OCI-M1 (cell line): ENCODE data around the gene MYO1C.
A peak's percentile ranks its signal among the peaks of the same experiment; 100 is the strongest.

ENCODE experiments used
- DNase-seq: peaks from one replicate; lab custom pipeline; 2025; lab: John Stamatoyannopoulos, UW

MYO1C gene

DNA sequence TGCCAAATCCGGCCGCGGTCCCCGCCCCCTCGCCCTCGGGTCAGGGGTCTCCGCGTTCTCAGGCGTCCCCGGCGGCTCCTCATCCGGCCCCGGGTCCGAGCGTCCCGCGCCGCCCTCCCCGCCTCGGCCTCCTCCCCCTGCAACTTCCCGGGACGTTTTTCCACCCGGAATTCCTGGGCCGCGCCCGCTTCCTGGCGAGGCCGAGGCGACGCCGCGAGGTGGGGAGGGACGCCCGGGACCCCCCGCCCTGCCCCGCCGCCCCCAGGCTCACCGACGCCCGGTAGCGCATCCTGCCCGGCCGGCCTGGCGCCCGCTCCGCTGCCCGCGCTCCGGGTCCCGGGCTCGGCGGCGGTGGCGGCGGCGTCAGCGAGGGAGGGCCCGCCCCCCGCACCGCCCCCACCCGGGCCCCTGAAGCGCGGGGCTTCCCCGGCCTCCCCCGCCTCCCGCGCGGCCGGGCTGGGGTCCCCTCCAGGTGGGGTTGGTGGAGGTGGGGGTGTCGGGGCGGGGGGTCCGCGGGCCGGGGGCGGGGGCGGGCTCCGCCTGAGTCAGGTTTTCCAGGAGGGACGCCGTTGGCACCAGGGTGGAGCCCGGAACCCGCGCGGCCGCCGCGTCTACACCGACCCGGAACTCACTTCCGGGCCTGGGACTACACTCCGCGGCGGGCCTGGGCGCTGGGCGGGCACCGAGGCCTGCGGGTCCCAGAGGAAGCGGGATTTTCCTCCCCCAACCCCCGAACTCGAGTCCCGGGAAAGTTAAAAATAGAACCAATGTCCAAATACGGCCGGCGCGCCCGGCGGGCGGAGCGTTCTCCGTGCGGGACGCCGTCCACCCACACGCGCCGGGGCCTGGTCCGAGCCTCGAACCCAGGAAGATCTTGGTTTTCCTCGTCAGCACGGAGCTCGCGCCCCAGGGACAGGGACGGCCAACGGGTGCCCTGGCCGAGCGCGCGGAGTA, 6.8 kb downstream of the MYO1C start:
- DNase-seq, result peak; percentile 23

DNA sequence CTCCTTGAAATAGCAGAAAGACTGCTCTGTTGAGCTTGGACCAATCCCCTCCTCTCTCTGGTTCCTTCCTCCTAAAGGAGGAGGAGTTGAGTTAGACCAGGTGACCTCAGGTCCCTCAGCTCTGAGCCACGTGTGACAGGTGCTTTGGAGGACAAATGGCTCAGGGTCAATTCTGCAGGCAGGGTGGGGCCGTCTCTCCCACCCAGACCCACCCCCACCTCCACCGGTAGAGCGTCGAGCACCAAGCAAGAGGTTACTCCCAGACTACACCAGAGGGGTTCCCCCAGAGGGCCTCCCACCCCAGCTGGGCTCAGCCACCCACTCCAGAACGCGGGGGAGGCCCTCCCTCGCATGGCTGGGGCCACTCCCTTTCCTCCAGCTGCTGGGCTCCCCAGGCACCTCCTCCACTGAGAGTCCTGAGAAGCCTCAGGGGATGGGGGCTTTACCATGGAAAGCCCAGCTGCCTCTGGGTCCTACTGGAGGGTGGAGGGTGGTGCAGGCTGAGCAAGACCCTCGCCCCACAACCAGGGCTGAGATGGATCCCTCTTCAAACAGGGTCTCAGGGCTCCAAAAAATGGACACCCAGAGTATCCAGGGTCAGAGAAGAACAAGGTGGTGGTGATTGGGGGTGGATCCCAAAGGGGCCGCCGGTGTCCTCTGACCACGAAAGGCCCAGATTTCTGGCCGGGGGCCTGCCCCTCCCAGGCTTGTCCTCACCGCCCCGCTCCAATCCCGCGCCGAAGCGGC, 7.6 kb downstream of the MYO1C start:
- DNase-seq, result peak; percentile 38

DNA sequence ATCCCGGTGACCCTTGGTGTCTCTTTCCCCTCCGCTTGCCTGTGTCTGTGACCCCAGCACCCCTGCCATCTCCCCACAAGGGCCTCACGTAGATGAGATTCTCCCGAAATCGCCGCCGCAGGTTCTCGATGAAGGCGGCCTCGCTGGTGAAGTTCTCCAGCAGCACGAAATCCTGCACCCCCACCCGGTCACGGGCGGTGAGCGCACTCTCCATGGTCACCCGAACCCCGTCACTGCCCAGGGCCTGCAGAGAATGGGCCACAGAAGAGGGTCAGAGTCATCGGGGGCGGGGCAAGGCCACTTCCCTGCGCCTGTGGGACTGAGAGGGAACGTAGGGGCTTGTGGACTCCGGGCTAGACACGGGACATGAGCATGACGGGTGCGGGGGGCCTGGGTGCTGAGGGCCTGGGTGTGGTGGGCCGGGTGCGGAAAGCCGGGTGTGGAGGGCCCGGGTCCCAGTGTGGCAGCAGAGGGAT, 8.4 kb downstream of the MYO1C start:
- no peak for DNase-seq

DNA sequence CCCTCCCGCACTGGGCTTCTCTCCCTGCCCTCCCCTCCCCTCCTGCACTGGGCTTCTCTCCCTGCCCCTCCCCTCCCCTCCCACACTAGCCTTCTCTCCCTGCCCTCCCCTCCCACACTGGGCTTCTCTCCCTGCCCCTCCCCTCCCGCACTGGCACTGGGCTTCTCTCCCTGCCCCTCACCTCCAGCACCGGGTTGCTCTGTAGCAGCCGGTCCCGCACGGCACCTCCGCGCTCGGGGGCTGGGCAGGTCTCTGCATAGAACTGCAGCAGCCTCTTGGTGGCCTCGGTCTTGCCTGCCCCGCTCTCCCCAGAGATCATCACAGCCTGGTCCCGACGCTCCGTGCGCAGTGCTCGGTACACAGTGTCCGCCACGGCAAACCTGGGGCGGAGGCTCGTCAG, 9.8 kb downstream of the MYO1C start:
- no peak for DNase-seq

DNA sequence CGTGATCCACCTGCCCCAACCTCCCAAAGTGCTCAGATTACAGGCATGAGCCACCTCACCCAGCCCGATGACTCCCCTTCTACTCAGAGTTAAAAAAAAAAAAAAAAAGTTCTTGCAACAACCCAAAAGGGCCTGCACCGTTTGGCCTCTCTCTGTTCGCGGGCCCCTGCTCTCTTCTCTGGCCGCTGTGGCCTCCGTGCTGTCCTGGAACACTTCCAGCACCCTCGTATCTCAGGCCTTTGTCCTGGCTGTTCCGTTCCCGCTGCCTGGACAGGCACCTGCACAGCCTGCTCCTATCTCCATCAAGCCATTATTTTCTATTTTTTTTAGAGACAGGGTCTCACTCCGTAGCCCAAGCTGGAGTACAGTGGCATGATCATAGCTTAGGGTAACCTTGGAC, 10.8 kb downstream of the MYO1C start:
- no peak for DNase-seq

DNA sequence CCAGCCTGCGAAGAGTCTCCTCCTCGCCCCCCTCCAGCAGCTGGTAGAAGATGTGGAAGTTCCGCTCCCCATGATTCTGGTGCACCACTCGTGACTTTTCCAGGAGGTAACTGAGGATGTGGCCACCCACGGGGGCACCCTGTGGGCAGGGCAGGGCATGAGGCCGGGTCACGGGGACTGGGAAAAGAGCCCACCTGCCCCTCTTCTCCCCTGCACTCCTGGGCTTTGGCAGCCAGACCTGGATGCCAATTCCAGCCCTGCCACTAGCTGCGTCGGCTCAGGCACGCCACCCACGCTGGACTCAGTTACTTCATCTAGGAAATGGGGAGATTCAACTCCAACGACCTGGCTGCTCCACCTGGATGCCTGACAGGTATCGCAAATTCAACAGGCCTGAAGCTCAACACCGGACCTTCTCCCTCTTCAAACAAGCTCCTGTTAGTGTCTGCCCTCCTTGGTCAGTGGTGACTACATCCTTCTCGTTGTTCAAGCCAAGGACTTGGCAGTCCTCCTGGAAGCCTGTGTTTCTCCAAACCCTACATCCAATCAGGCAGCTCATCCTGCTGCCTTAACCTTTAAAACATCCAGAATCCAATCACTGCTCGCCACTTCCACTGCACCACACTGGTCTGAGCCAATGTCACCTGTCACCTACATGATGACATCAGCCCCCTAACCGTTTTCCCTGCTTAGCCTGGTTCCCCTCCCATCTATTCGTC, 11.6 kb downstream of the MYO1C start:
- no peak for DNase-seq

DNA sequence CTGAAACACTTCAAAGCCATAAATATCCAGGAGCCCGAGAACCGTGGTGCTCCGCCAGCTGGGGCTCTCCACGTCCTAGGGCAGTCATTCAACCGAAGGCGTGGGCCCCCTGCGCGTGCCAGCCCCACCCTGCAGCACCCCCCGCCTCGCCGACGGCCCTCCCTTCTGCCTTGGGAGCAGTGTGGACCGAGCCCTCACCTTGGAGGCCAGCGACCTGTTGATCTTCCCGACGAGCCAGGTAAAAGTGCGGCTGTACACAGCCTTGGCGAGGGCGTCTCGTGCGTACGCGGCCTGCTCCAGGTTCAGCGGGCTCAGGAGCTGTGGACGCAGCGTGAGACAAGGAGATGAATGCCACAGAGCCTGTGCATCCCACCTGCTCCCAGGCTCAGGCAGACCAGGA, 14.1 kb downstream of the MYO1C start:
- DNase-seq, result no peak

DNA sequence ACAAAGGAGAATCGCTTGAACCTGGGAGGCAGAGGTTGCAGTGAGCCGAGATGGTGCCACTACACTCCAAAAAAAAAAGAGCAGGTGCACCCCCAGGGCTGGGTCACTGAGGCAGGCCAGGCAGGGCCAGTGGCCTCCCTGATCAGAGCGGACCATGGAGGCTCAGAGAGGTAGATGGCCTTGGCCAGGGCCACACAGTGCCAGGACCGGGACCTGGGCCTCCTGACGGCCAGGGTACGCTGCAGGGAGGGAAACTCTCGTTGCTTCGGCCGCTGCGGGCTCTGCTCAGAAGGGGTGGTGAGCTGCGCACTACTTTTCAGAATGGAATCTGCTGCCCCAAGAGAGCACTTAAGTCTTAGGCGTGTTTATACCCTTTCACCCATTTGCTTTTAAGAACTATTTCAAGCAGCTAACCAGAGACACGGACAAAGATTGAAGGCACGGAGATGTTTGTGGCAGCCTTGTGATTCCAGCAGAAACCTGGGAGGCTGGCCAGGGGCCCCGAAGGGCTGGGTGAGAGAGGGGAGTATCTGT, 17.1 kb downstream of the MYO1C start:
- no peak for DNase-seq

DNA sequence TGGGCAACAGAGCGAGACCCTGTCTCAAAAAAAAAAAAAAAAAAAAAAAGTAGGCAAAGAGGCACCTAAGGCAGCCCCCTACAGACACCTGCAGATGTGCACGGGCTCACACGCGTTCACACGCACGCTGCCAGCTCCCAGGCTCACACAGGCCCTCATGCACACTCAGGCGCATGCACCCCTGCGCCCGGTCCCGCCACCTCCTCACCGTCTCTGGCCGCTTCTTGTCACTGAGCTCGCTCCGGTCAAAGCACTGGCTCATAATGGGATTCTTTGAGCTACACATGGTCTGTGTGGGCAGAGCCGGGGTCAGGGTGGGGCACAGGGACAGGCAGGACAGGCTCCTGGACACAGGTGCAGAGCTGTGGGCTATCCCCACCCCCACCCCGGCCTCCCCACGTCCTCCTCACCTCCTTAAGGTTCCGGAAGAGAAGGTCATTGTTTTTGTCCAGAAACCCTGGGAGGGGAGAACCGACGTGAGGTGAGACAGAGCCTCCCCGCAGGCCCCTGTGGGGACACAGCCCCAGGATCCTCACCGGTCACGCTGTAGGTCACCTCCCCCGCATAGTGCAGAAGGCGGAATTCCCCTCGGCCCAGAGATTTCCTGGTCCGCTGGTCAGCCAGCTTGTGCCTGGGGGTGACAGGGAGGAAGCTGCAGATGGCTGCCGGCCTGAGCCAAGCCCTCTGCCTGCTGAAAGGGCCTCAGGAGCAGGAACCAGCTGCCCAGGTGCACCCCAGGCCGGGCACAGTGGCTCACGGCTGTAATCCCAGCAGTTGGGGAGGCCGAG, 17.9 kb downstream of the MYO1C start:
- no peak for DNase-seq

DNA sequence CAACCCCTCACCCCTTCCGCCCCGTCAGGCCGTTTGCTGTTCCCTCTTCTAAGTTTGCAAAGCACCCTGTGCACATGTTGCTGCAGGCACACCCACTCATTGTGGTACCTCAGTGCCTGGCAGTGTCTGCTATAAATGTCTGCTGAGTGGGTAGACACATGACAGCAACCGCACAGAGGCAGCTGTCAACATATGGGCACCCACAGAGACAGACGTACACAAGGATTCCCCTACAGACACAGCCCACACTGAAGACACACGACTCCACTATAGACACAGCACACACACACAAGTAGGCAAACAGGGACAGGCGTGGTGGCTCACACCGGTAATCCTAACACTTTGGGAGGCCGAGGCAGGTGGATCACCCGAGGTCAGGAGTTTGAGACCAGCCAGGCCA, 18.6 kb downstream of the MYO1C start:
- no peak for DNase-seq

DNA sequence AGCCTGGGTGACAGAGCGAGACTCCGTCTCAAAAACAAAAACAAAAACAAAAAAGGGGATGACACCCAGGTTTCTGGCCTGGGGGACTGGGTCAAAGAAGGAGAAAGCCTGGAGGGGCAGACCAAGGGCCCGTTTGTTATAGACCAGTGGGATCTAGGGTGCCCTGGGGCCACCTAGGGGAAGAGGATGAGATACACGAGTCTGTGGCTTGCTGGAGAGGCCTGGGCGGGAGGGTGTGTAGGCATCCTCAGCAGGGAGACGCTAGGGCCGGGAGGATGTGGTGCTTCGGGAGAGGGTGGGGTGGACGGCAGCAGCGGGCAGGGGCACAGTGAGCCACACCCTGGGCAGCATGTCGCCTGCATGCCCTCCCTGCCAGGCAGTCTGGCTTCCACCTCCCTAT, 19.3 kb downstream of the MYO1C start:
- DNase-seq, result peak; percentile 2

DNA sequence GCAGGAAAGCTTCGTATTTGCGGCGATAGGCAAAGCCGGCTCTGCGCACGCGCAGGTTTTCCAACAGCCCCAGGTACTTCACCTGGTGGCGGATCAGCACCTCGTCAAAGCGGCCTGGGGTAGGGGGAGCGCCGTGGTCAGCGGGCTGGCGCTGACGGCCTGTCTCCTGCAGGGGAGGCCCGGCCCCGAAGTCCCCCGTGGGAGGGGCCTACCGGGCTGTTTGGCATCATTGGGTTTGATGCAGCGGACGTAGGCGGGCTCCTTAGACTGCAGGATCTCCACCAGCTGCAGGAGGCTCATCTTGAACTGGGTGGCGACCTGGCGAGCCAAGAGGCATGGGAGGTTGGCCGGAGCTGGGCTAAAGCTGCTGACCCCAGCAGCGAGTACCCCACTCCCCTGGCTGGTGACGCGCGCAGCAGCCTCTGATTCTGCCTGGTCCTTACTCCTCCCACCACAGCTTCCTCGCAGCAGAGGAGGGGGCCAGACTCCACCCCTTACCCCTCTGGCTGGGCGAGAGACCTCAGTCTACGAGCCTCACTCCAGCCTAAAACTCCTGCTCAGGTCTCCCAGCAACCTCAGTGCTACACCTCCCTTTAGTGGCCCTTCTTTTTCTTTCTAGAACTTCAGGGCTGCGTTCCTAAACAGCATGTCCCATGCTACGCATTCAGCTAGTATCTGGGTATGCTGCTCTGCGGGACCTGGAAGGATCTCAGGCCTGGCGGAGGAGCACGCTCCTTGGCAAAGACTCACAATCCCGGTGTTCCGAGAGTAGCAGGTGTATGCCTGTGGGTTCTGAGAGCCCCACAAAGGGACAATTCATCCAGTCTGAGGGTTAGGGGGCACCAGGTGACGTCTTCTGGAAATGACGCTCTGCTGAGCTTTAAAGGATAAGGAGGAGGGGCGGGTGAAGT, 20.3 kb downstream of the MYO1C start:
- no peak for DNase-seq

DNA sequence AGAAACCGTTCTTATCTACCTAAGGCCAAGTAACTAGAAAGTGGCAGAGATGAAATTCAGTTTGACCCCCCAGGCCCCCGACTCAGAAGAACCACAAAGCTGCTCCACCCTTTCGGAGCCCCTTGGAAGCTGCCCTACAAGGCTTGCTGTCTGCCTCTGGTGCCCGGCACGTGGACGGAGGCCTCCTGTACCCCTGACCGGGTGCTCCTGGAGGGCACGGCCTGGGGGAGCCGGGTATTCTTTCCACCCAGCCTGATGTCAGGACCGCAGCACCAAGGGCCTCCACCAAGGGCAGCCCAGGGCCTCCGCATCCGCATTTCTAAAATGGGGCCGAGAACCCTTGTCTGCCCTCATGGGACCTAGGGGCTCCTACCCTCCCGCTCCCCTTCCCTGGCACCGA, 21.0 kb downstream of the MYO1C start:
- no peak for DNase-seq

DNA sequence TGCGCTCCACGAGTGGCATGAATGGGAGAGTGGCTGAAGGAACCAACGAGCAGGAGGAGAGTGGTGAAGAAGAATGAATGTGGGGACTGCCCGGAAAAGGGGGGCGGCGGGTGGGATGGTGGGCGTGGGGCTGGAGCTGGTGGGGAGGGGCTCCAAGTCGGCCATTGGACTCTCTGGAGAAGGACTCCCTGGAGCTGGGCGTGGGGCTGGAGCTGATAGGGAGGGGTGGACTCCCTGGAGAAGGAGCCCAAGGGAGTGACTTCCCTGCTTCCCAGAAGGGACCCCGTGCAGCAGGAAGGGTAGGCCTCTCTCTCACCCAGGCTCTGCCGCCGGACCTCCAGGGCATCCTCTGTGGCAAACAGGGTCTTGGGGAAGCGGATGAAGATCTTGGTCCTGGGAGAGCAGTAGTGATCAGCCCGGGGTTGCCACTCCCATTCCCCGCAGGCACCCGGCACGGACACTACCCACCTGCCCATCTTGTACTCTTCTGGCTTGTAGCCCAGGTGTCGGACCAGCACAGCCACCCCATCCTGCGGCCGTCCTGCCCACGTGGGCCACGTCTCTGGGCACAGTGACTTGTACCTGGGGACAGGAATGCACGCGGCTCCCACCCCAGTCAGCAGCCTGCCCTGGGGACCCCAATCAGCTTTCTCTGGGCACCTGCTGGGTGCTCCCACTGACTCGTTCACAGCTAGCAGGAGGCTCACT, 21.6 kb downstream of the MYO1C start:
- no peak for DNase-seq

DNA sequence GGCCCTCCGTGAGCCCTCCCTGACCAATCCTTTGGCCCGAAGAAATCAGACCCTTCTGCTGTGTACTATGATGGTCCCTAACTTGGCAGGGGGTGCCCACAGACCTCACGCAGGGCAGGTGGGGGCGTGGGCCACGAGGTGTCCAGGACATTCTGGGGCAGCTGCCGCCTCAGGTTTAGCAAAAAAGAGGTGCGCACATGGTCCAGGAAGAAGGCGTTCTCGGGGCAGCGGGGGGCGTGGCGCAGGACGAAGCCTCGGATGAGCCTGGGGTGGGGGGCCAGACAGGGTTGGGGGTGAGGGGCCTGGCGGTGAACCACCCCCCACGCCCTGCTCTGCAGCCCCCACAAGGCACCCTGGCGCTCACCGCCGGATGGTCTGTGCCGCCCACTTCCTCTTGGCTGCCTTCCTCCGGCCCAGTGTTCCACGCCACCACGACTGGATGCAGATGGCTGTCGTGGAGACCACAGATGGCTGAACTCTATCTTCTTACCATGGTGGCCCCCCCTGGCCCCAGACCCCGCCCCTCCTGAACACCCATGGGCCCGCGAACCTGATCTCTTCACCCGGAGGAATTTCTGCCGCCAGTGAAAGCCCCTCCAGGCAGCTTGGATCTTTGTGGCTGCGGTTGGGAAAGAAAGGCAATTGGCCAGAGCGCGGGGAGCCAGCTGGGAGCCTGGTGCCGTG, 22.3 kb downstream of the MYO1C start:
- no peak for DNase-seq

DNA sequence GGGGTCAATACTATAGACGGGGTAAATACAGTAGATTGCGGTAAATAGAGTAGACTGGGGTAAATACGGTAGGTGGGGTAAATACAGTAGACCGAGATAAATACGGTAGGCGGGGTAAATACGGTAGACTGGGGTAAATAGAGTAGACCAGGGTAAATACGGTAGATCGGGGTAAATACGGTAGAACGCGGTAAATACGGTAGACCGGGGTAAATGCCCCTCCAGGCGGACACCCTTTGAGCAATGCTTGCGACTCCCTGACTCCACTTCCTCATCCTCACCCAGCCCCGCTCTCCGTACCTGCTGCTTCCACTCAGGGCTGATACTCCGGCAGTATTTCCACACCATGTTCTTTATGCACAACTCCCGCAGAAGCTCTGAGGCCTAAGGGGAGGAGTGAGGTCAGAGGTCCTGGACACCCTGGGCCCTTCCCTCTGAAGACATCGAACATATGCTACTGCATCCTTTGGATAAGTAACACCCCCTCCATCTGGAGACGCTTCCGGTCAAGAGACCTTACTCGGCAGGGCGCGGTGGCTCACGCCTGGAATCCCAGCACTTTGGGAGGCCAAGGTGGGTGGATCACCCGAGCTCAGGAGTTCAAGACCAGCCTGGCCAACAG, 23.1 kb downstream of the MYO1C start:
- no peak for DNase-seq

DNA sequence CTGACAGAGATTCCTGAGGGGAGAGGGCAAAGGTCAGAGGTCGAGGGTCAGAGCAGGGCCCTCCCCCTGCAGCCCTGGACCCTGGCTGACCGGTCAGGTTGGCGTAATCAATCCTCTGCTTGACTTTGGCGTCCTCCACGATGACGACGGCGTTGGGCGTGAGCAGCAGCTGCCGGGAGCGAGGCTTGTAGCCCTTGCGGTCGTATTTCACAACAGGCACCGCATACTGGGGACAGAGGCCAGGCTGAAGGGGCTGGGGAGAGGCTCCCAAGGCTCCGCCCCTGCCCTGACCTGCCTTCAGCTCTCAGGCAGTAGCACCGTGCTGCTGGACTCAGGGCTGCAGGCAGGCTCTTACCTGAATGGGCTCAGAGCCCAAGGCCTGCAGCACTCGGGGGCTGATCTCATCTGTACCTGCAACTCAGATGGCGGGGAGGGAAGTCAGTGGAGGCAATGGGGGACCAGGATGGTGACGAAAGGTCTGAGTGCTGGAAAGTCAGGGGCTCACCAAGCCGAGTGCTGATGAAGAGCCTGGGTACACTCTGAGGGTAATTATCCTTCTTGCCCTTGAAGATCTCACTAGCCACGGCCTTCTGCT, 24.5 kb downstream of the MYO1C start:
- no peak for DNase-seq

DNA sequence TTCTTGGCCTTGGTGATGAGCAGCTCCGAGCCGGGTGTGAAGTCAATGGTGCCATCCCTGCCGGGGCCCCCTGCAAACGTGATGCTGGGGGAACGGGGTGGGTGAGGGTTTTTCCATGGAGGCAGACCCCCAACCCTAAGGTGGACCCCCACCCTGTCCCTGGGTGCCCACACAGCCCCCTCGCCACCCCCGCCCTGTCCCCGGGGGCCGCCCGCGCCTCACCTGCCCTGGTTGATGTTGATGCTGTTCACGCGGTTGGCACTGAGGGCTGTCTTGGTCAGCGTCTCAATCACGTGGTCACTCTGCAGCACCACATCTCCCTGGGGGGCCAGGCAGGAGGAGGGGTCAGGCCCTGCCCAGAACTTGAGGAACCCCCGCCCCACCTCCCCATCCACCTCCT, 25.2 kb downstream of the MYO1C start:
- no peak for DNase-seq
